HCT116 (cell line): ENCODE measurements around the gene PSMA8. TPM values are rescaled to one million over a fixed set of nuclear protein-coding genes. Genes with fewer than 3 reads are reported as not detected.

Experiments used
- ATAC-seq: fragments of 200-7000 bp; cut with Tn5 transposase; 2 replicates; pipeline ENCODE4 v1.9.1; 2020; ENCODE audit warnings: mild to moderate bottlenecking, moderate library complexity
- BruUV-seq: library from RNA; stranded (reverse); fragments of 400-500 nt; replicated peaks from 2 replicates; lab custom pipeline; 2021; lab: Mats Ljungman, UMichigan
- CTCF ChIA-PET: fragments of 300-600 bp; sonication (Branson Sonifier 250); formaldehyde crosslinking; loops from one replicate; lab custom pipeline; 2021; ENCODE audit warnings: antibody characterized with exemption; lab: Charles Lee
- POLR2A ChIA-PET: fragments of 300-600, 350-600 bp; sonication (Branson Sonifier 250); formaldehyde crosslinking; loops from one replicate; lab custom pipeline; 2021; ENCODE audit warnings: antibody characterized with exemption; lab: Charles Lee
- RAD21 ChIA-PET, 2 experiments: fragments of 300-600 bp; sonication (Branson Sonifier 250); formaldehyde crosslinking; loops; one replicate each; lab custom pipeline; 2023; ENCODE audit warnings: low total read pairs in 2 of 2; ENCODE audit not compliant: uncharacterized antibody in 2 of 2, unreplicated experiment in 2 of 2, low non-redundant PET in 1 of 2; lab: Charles Lee
- DNase-seq: peaks from one replicate; pipeline ENCODE4 v3.0.0-alpha.2; 2010; ENCODE audit warnings: low read depth, low spot score
- H2AFZ ChIP-seq: fragments of 200-600 bp; shearing (Covaris generic), sonication (generic); 2 replicates; pipeline ENCODE4 v1.6.1; 2017; ENCODE audit warnings: low read depth, mixed run types, mixed read lengths, antibody characterized with exemption, low read length; ENCODE audit not compliant: poor library complexity, severe bottlenecking
- H3K27ac ChIP-seq: 2 replicates; pipeline ENCODE4 v1.5.1; 2012; ENCODE audit warnings: low read depth, low read length
- H3K27me3 ChIP-seq: fragments of 200-600 bp; sonication (generic); 2 replicates; pipeline ENCODE4 v1.6.1; 2016; ENCODE audit warnings: mixed run types, low read length, mixed read lengths; ENCODE audit not compliant: insufficient read depth
- H3K36me3 ChIP-seq, 2 experiments: fragments of 200-500 bp in 1 of 2; fragments of 200-600 bp in 1 of 2; sonication (Bioruptor generic) in 1 of 2; sonication (generic) in 1 of 2; 2 replicates each; pipeline versions ENCODE4 v1.5.1 to v1.6.1; 2014 to 2016; ENCODE audit warnings: low read length in 2 of 2, inconsistent platforms in 1 of 2, mixed read lengths in 1 of 2, mixed run types in 1 of 2; ENCODE audit not compliant: insufficient read depth in 2 of 2, control insufficient read depth in 1 of 2
- H3K4me1 ChIP-seq, 2 experiments: fragments of 200-600 bp in 1 of 2; sonication (generic) in 1 of 2; 2 replicates each; pipeline versions ENCODE4 v1.5.1 to v1.6.1; 2012 to 2017; ENCODE audit warnings: low read length in 2 of 2, inconsistent platforms in 1 of 2, mild to moderate bottlenecking in 1 of 2, mixed read lengths in 1 of 2, mixed run types in 1 of 2, moderate library complexity in 1 of 2; ENCODE audit not compliant: insufficient read depth in 2 of 2, control insufficient read depth in 1 of 2
- H3K4me2 ChIP-seq: fragments of 200-600 bp; sonication (generic); 2 replicates; pipeline ENCODE4 v1.6.1; 2017; ENCODE audit warnings: mixed run types, low read length, mixed read lengths
- H3K4me3 ChIP-seq, 2 experiments: fragments of 200-600 bp in 1 of 2; sonication (generic) in 1 of 2; replicated peaks in 1 of 2; 2 replicates each; pipeline ENCODE4 v1.5.1; 2011 to 2016; ENCODE audit warnings: low read length in 2 of 2, control low read depth in 1 of 2, low read depth in 1 of 2, mild to moderate bottlenecking in 1 of 2, mixed read lengths in 1 of 2, mixed run types in 1 of 2
- H3K79me2 ChIP-seq: fragments of 200-600 bp; sonication (generic); 2 replicates; pipeline ENCODE4 v1.6.1; 2017; ENCODE audit warnings: mild to moderate bottlenecking, mixed run types, low read length, moderate library complexity, mixed read lengths; ENCODE audit not compliant: insufficient read depth
- H3K9ac ChIP-seq: fragments of 200-600 bp; sonication (generic); 2 replicates; pipeline ENCODE4 v1.6.1; 2016; ENCODE audit warnings: low read length, mixed read lengths
- H3K9me2 ChIP-seq: fragments of 200-600 bp; sonication (generic), shearing (Covaris generic); 2 replicates; pipeline ENCODE4 v1.6.1; 2017; ENCODE audit warnings: mixed run types, mild to moderate bottlenecking, moderate library complexity; ENCODE audit not compliant: insufficient read depth
- H3K9me3 ChIP-seq, 2 experiments: fragments of 200-500 bp in 1 of 2; fragments of 200-600 bp in 1 of 2; sonication (Bioruptor generic) in 1 of 2; sonication (generic) in 1 of 2; 2 replicates each; pipeline ENCODE4 v1.6.1; 2014 to 2017; ENCODE audit warnings: low read length in 2 of 2, mixed read lengths in 2 of 2, inconsistent platforms in 1 of 2, low read depth in 1 of 2, mild to moderate bottlenecking in 1 of 2, mixed run types in 1 of 2, moderate library complexity in 1 of 2; ENCODE audit not compliant: control insufficient read depth in 1 of 2, insufficient read depth in 1 of 2
- H4K20me1 ChIP-seq: fragments of 200-600 bp; sonication (generic), shearing (Covaris generic); 2 replicates; pipeline ENCODE4 v1.6.1; 2017; ENCODE audit warnings: mixed run types, mild to moderate bottlenecking, moderate library complexity; ENCODE audit not compliant: insufficient read depth
- CBX3 ChIP-seq: IDR thresholded peaks from 2 replicates; pipeline ENCODE4 v1.6.1; 2012; ENCODE audit warnings: low read depth
- CEBPB ChIP-seq: IDR thresholded peaks from 2 replicates; pipeline ENCODE4 v1.6.1; 2012; ENCODE audit warnings: low read depth
- ELF1 ChIP-seq: IDR thresholded peaks from 2 replicates; pipeline ENCODE4 v1.6.1; 2012; ENCODE audit warnings: low read depth, borderline replicate concordance
- EZH2phosphoT487 ChIP-seq: fragments of 200-600 bp; IDR thresholded peaks from 2 replicates; pipeline ENCODE4 v1.6.1; 2018; ENCODE audit warnings: antibody characterized with exemption, borderline replicate concordance
- FOSL1 ChIP-seq: IDR thresholded peaks from 2 replicates; pipeline ENCODE4 v1.6.1; 2012; ENCODE audit warnings: low read depth
- POLR2A ChIP-seq: IDR thresholded peaks from 2 replicates; pipeline ENCODE4 v1.7.0; 2011; ENCODE audit warnings: borderline replicate concordance; ENCODE audit not compliant: insufficient read depth, insufficient read length; ENCODE audit errors: extremely low read depth
- POLR2AphosphoS5 ChIP-seq: IDR thresholded peaks from 2 replicates; pipeline ENCODE4 v1.6.1; 2011; ENCODE audit warnings: mild to moderate bottlenecking, low read depth, low read length, moderate library complexity
- SIN3A ChIP-seq: IDR thresholded peaks from 2 replicates; pipeline ENCODE4 v1.6.1; 2012; ENCODE audit warnings: low read depth
- SP1 ChIP-seq: IDR thresholded peaks from 2 replicates; pipeline ENCODE4 v1.6.1; 2012; ENCODE audit warnings: low read depth
- YY1 ChIP-seq: IDR thresholded peaks from 2 replicates; pipeline ENCODE4 v1.6.1; 2011; ENCODE audit warnings: low read length, low read depth, moderate library complexity, mild to moderate bottlenecking; ENCODE audit not compliant: insufficient replicate concordance; ENCODE audit errors: extremely low read depth
- ZFX ChIP-seq: fragments of 450-650 bp; IDR thresholded peaks from 2 replicates; pipeline ENCODE4 v1.6.1; 2017
- intact Hi-C: fragments of 100-400 bp; cut with micrococcal nuclease; formaldehyde crosslinking; loops from 2 replicates; pipeline ENCODE4 v1.10.0; 2022
- total RNA-seq: library from RNA; stranded (reverse); gene quantifications from one replicate; pipeline ENCODE4 v1.2.1, GENCODE V29; 2021; ENCODE audit not compliant: unreplicated experiment
- TF ChIP-seq, protein P1 (sequence below): IDR thresholded peaks from 2 replicates; pipeline ENCODE4 v1.6.1; 2012; ENCODE audit warnings: low read depth

Gene PSMA8
- total RNA-seq, 1 experiment from 2014 or later, result not detected

DNA sequence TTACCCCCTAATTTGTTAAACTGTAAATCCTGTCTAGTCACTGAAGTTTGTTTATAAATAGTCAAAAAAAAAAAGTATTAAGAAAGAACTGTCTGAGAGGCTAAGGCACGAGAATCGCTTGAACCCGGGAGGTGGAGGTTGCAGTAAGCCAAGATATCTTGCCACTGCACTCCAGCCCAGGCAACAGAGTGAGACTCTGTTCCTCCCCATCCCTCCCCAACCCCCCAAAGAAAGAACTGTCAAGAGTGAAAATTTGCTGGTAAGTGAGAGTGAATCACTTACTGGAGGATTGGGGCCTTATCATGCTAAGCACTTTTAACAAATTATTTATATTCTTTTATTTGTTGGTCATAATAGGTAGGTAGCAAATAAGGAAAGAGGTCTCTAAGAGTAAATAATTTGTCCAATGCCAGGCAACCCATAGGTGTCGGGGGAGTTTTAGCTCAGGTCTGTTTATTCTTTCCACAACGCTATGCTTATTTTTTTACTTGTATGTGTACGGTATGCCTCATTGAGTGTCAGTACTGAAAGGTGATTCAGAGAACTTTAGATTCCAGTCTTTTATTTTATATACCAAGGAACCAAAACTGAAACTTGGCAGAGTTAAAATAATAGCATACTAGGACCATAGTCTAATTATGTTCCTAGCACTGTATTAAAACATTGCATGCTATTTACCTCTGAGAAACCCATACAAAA is 95.0 kb downstream of the PSMA8 start:
- no peak overlapping the region for H3K4me3 ChIP-seq
- BruUV-seq, result no TSS peak
- intact Hi-C loops, result loop anchor here (5.0 kb wide), 1 partner anchor 136 kb away; the partner anchor contains the start of gene SS18
- POLR2A ChIA-PET, result no interaction called here
- peaks cover 65% of the 10 kb centered on the region for H3K79me2 ChIP-seq
- H3K27me3 ChIP-seq, result no peaks in the 10 kb centered on the region
- H3K36me3 ChIP-seq, result no peaks in the 10 kb centered on the region
- H3K27ac ChIP-seq, result no peak overlapping the region
- H3K9ac ChIP-seq, result no peak overlapping the region
- ATAC-seq, result no peak
- RAD21 ChIA-PET, result no interaction called here
- H3K4me1 ChIP-seq, result peaks cover 11 to 21% of the 10 kb centered on the region in 2 experiments
- DNase-seq, result no peak
- no peaks in the 10 kb centered on the region for H3K9me3 ChIP-seq
- peak overlapping the region; percentile 82; the same call in 1 of the 2 replicates for H3K4me2 ChIP-seq
- no peaks in the 10 kb centered on the region for H4K20me1 ChIP-seq
- no peak overlapping the region for H2AFZ ChIP-seq
- H3K9me2 ChIP-seq, result no peaks in the 10 kb centered on the region
- CTCF ChIA-PET, result no interaction called here
- TF ChIP-seq SP1 (no peak), ELF1 (no peak), FOSL1 (no peak), CEBPB (no peak), POLR2A (no peak), SIN3A (no peak), POLR2AphosphoS5 (no peak), YY1 (no peak), CBX3 (no peak), ZFX (no peak), EZH2phosphoT487 (no peak)
- TF ChIP-seq, protein P1, sequence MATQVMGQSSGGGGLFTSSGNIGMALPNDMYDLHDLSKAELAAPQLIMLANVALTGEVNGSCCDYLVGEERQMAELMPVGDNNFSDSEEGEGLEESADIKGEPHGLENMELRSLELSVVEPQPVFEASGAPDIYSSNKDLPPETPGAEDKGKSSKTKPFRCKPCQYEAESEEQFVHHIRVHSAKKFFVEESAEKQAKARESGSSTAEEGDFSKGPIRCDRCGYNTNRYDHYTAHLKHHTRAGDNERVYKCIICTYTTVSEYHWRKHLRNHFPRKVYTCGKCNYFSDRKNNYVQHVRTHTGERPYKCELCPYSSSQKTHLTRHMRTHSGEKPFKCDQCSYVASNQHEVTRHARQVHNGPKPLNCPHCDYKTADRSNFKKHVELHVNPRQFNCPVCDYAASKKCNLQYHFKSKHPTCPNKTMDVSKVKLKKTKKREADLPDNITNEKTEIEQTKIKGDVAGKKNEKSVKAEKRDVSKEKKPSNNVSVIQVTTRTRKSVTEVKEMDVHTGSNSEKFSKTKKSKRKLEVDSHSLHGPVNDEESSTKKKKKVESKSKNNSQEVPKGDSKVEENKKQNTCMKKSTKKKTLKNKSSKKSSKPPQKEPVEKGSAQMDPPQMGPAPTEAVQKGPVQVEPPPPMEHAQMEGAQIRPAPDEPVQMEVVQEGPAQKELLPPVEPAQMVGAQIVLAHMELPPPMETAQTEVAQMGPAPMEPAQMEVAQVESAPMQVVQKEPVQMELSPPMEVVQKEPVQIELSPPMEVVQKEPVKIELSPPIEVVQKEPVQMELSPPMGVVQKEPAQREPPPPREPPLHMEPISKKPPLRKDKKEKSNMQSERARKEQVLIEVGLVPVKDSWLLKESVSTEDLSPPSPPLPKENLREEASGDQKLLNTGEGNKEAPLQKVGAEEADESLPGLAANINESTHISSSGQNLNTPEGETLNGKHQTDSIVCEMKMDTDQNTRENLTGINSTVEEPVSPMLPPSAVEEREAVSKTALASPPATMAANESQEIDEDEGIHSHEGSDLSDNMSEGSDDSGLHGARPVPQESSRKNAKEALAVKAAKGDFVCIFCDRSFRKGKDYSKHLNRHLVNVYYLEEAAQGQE, result no peak
- TF ChIP-seq, all 23 proteins: peak for 0
